ENCODE data around the gene SCN3A.

SCN3A gene

GRCh38 chr2:165055082-165055851 lies 148.6 kb downstream of the SCN3A start:
- DNase-seq (ENCODE audit: low read depth), result no peak

DNA sequence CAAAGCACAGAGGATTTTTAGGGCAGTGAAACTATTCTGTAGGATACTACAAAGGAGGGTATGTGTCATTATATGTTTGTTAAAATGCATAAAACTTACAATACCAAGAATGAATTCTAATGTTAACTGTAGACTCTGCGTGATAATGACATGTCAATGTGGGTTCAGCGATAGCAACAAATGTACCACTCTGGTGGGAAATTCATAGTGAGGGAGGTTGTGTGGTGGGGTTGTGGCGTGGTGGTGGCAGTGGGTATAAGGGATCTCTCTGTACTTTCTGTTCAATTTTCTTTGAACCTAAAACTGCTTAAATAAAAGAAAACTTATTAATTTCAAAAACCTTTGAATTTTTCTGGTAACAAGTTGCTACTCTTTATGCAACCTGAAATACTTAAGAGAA lies 149.2 kb downstream of the SCN3A start:
- no peak for DNase-seq (ENCODE audit: low read depth)

- no peak for DNase-seq (ENCODE audit: low read depth)
Measured at GRCh38 chr2:165044505-165045303, 159.1 kb downstream of the SCN3A start.

Measured in activated gamma-delta T cell treated with anti-CD3 and anti-CD28 coated beads, Interleukin-2, amount 50 U/mL, for 16 hours (primary cell).